OCI-LY7 (cell line): ENCODE data around the gene TMEM176A.

ENCODE experiments used
- EZH2phosphoT487 ChIP-seq: fragments of 200-600 bp; sonication (generic); IDR thresholded peaks from 2 replicates; pipeline ENCODE4 v1.6.1; 2018; ENCODE audit warnings: low read depth, borderline replicate concordance, mild to moderate bottlenecking, mixed run types, antibody characterized with exemption, low read length, moderate library complexity, mixed read lengths
- TF ChIP-seq, protein P1 (sequence below): fragments of 200-600 bp; sonication (generic); conservative IDR thresholded peaks from 2 replicates; pipeline ENCODE4 v1.5.1; 2014; ENCODE audit warnings: mild to moderate bottlenecking, antibody characterized with exemption, low read length, moderate library complexity, mixed read lengths

DNA sequence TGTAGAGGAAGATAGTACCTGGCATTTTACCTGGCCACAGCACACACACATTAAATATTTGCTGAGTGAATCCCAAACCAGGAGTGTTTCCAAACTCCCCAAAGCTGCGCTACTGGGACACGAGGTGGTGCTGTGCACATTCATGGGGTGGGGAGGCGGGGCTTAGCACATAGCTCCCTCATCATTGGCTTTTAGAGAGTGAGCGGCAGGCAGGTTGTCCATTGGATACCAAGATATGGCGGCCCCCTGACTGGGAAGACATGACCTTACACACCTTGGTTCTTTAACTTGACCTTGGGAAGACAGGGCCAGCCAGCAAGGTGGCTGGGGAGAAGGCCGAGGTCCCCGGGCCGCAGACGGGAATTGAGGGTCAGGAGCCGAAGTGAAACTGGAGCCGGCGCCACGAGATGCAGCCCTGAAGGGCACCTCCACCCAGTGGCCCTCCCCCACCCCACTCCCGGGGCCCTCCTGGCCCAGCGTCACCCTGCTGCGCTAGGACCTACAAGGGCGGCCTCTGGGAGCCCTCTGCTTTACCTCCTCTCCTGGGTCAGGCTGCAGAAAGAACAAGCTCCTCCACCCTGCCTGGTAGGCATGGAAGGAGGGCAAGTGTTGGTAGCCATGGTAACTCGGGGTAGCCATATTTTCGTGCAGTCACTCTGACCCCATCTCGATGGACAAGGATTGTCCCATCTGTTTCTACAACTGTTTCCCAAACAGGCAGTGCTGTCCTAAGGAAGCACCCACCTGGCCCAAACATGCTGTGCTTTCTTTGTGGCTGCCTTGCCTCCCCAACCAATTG is 24.0 kb downstream of the TMEM176A start:
- TF ChIP-seq, protein P1, sequence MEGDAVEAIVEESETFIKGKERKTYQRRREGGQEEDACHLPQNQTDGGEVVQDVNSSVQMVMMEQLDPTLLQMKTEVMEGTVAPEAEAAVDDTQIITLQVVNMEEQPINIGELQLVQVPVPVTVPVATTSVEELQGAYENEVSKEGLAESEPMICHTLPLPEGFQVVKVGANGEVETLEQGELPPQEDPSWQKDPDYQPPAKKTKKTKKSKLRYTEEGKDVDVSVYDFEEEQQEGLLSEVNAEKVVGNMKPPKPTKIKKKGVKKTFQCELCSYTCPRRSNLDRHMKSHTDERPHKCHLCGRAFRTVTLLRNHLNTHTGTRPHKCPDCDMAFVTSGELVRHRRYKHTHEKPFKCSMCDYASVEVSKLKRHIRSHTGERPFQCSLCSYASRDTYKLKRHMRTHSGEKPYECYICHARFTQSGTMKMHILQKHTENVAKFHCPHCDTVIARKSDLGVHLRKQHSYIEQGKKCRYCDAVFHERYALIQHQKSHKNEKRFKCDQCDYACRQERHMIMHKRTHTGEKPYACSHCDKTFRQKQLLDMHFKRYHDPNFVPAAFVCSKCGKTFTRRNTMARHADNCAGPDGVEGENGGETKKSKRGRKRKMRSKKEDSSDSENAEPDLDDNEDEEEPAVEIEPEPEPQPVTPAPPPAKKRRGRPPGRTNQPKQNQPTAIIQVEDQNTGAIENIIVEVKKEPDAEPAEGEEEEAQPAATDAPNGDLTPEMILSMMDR, result no peak
- no peak for TF ChIP-seq EZH2phosphoT487
